ENCODE measurements around the gene PRKG1.

PRKG1 gene

GRCh38 chr10:51214207-51215196 lies 140.2 kb downstream of the PRKG1 start:
- TF ChIP-seq NFIC (IDR thresholded peaks at IDR 0.05) (no peak), TAF1 (IDR thresholded peaks at IDR 0.05; ENCODE audit: low read depth) (no peak), RAD21 (IDR thresholded peaks at IDR 0.05; ENCODE audit: low read depth) (no peak), EP300 (IDR thresholded peaks at IDR 0.05; ENCODE audit: borderline replicate concordance) (no peak), TEAD4 (IDR thresholded peaks at IDR 0.05) (no peak), TCF12 (IDR thresholded peaks at IDR 0.05; ENCODE audit: low read depth) (no peak), FOXM1 (IDR thresholded peaks at IDR 0.05; ENCODE audit: borderline replicate concordance, low read depth) (no peak), CREB1 (IDR thresholded peaks at IDR 0.05; ENCODE audit: low read depth) (no peak), CEBPB (IDR thresholded peaks at IDR 0.05) (no peak), USF1 (IDR thresholded peaks at IDR 0.05) (no peak), ZBTB7A (IDR thresholded peaks at IDR 0.05; ENCODE audit: low read depth) (no peak), YY1 (IDR thresholded peaks at IDR 0.05; ENCODE audit: low read depth) (no peak), EGR1 (IDR thresholded peaks at IDR 0.05) (no peak)
- TF ChIP-seq, protein P1, sequence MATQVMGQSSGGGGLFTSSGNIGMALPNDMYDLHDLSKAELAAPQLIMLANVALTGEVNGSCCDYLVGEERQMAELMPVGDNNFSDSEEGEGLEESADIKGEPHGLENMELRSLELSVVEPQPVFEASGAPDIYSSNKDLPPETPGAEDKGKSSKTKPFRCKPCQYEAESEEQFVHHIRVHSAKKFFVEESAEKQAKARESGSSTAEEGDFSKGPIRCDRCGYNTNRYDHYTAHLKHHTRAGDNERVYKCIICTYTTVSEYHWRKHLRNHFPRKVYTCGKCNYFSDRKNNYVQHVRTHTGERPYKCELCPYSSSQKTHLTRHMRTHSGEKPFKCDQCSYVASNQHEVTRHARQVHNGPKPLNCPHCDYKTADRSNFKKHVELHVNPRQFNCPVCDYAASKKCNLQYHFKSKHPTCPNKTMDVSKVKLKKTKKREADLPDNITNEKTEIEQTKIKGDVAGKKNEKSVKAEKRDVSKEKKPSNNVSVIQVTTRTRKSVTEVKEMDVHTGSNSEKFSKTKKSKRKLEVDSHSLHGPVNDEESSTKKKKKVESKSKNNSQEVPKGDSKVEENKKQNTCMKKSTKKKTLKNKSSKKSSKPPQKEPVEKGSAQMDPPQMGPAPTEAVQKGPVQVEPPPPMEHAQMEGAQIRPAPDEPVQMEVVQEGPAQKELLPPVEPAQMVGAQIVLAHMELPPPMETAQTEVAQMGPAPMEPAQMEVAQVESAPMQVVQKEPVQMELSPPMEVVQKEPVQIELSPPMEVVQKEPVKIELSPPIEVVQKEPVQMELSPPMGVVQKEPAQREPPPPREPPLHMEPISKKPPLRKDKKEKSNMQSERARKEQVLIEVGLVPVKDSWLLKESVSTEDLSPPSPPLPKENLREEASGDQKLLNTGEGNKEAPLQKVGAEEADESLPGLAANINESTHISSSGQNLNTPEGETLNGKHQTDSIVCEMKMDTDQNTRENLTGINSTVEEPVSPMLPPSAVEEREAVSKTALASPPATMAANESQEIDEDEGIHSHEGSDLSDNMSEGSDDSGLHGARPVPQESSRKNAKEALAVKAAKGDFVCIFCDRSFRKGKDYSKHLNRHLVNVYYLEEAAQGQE (IDR thresholded peaks at IDR 0.05; ENCODE audit: low read depth): no peak
- TF ChIP-seq, protein P2, sequence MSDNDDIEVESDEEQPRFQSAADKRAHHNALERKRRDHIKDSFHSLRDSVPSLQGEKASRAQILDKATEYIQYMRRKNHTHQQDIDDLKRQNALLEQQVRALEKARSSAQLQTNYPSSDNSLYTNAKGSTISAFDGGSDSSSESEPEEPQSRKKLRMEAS (IDR thresholded peaks at IDR 0.05): no peak

DNA sequence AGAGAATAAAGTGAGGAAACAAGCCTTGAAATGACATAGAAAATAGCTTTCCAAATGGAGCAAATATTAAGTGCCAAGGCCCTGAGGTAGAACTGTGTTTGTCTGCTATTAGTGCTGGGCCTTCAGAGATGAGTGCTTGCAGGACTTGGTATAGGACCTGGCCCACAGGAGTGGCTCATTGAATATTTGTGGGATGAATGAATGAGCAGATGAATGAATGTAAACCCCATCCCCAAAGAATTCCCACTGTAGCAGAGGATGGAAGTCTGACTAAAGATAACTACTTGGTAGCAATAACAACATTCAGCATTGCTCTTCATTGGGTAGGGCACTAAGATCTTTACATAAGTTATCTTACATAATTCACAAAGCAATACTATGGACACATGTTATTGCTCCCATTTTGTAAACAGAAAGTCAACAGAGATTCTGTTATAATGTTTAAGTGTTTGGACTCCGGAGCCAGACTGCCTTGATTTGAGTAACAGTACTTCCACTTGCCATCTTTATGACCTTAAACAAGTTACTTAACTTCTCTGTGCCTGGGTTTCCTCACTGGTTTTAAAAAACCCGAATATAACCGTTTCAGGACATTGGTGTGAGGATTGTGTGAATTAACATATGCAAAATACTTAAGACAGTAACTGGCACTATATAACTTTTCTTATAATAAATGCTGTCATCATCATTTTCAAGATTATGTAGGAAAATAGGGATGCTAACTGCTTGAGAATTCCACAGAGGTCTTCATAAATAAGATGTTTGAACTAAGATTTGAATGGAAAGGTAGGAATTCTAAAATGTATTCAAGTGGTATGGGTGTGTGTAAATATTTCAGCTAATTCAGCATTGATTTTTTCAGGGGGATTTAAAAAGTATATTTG lies 141.9 kb downstream of the PRKG1 start:
- TF ChIP-seq TEAD4 (IDR thresholded peaks at IDR 0.05) (no peak), USF1 (IDR thresholded peaks at IDR 0.05) (no peak), FOXM1 (IDR thresholded peaks at IDR 0.05; ENCODE audit: borderline replicate concordance, low read depth) (no peak), EGR1 (IDR thresholded peaks at IDR 0.05) (no peak), TAF1 (IDR thresholded peaks at IDR 0.05; ENCODE audit: low read depth) (no peak), TCF12 (IDR thresholded peaks at IDR 0.05; ENCODE audit: low read depth) (no peak), NFIC (IDR thresholded peaks at IDR 0.05) (no peak), RAD21 (IDR thresholded peaks at IDR 0.05; ENCODE audit: low read depth) (no peak), EP300 (IDR thresholded peaks at IDR 0.05; ENCODE audit: borderline replicate concordance) (no peak), CEBPB (IDR thresholded peaks at IDR 0.05) (no peak), ZBTB7A (IDR thresholded peaks at IDR 0.05; ENCODE audit: low read depth) (no peak), CREB1 (IDR thresholded peaks at IDR 0.05; ENCODE audit: low read depth) (no peak), YY1 (IDR thresholded peaks at IDR 0.05; ENCODE audit: low read depth) (no peak)
- TF ChIP-seq, protein P1 (IDR thresholded peaks at IDR 0.05; ENCODE audit: low read depth): no peak
- TF ChIP-seq, protein P2 (IDR thresholded peaks at IDR 0.05): no peak

GRCh38 chr10:51217505-51217904 lies 143.2 kb downstream of the PRKG1 start:
- TF ChIP-seq TEAD4 (IDR thresholded peaks at IDR 0.05) (no peak), EGR1 (IDR thresholded peaks at IDR 0.05) (no peak), EP300 (IDR thresholded peaks at IDR 0.05; ENCODE audit: borderline replicate concordance) (no peak), TAF1 (IDR thresholded peaks at IDR 0.05; ENCODE audit: low read depth) (no peak), CEBPB (IDR thresholded peaks at IDR 0.05) (no peak), CREB1 (IDR thresholded peaks at IDR 0.05; ENCODE audit: low read depth) (no peak), ZBTB7A (IDR thresholded peaks at IDR 0.05; ENCODE audit: low read depth) (no peak), TCF12 (IDR thresholded peaks at IDR 0.05; ENCODE audit: low read depth) (no peak), FOXM1 (IDR thresholded peaks at IDR 0.05; ENCODE audit: borderline replicate concordance, low read depth) (no peak), YY1 (IDR thresholded peaks at IDR 0.05; ENCODE audit: low read depth) (no peak), NFIC (IDR thresholded peaks at IDR 0.05) (no peak), USF1 (IDR thresholded peaks at IDR 0.05) (no peak), RAD21 (IDR thresholded peaks at IDR 0.05; ENCODE audit: low read depth) (no peak)
- TF ChIP-seq, protein P2 (IDR thresholded peaks at IDR 0.05): no peak
- TF ChIP-seq, protein P1 (IDR thresholded peaks at IDR 0.05; ENCODE audit: low read depth): no peak

Data from Ishikawa (cell line).